Stimulated activated effector memory CD8-positive, alpha-beta T cell treated with anti-CD3 and anti-CD28 coated beads, Interleukin-12 subunit alpha, Interleukin-12 subunit beta, amount 100 ng/mL, for 72 hours (primary cell): ENCODE results near the gene ROR2.

ENCODE experiments used
- ATAC-seq: fragments of 150-1000 bp; cut with Tn5 transposase; 2 replicates; pipeline ENCODE4 v1.10.0; 2021
- DNase-seq, 2 donors: peaks; one replicate each; pipeline ENCODE4 v3.0.0; 2021 to 2022; ENCODE audit warnings: low spot score in 2 of 2
- H3K27ac Mint-ChIP-seq: one replicate; pipeline ENCODE4 v1.8.0; 2022; ENCODE audit warnings: mild to moderate bottlenecking, mixed read lengths
- H3K36me3 Mint-ChIP-seq: one replicate; pipeline ENCODE4 v1.8.0; 2022; ENCODE audit warnings: mild to moderate bottlenecking, mixed read lengths
- H3K4me1 Mint-ChIP-seq: one replicate; pipeline ENCODE4 v1.8.0; 2022; ENCODE audit warnings: mixed read lengths
- H3K4me3 Mint-ChIP-seq: one replicate; pipeline ENCODE4 v1.8.0; 2022; ENCODE audit warnings: mild to moderate bottlenecking, mixed read lengths
- H3K9me3 Mint-ChIP-seq: one replicate; pipeline ENCODE4 v1.8.0; 2022; ENCODE audit warnings: mixed read lengths

Gene ROR2

DNA sequence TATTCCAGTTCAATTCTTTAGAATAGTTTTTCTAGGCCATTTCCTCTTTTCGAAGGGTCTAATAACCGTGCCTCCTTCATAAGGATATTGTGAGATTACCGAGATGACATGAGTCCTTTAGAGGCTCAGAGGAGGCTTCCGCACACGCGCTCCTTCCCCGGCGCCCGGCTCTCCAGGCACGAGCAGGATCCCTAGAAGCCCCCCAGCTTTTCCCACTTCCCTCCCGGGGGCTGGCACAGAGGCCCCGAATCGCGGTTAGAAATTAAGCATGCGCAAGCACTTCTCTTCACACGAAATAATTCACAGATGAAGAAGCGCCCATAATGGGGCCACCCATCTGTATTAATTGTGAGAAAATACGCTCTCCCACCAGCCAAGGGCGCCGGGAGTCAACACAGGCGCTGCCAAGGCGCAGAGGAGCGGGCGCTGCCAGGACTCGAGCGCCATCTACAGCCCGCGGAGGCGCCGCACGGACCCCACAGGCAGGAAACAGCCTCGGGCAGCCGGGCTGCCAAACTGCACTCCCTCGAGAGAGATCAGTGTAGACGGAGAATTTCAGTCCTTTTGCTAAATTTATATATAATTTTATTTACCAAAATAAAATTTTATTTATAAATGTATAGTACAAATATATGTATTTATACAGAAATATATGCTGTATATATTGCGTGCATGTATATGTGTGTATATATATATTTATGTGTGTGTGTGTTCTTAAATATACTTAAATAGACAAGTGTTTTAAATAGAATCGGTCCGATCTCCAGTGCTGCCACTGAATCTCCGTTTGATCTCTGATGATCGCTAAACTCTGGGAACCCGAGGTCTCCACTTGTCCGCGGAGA is 268.3 kb downstream of the ROR2 start:
- Mint-ChIP-seq H3K4me1 (peaks cover 17% of the 10 kb centered on the region), H3K9me3 (no peaks in the 10 kb centered on the region), H3K4me3 (peak overlapping the region; percentile 55), H3K36me3 (no peaks in the 10 kb centered on the region), H3K27ac (no peak overlapping the region)
- peak; percentile 77 to 88 for DNase-seq
- peak; percentile 96 for ATAC-seq

DNA sequence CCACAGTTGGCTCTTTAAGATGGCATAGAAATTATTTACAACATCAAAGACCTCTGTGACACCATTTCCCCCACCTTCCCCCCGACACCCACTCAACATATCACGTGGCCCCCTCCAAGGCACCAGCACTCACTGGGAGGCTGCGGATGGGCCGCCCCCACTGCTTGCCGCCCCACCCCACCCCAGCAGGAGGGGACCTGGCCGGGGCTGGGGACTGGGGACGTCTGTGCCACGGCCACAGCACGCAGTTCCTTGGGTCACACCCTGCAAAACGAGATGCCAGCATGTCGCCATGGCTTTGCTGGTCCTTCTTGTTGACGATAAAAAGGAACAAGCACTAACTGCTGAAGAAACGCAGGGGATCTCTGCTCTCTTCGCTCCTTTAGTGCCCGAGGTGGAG is 269.0 kb downstream of the ROR2 start:
- DNase-seq (no peak), ATAC-seq (no peak)
- peaks cover 11% of the 10 kb centered on the region for H3K4me1 Mint-ChIP-seq
- no peaks in the 10 kb centered on the region for H3K9me3 Mint-ChIP-seq
- no peak overlapping the region for H3K27ac Mint-ChIP-seq
- no peaks in the 10 kb centered on the region for H3K36me3 Mint-ChIP-seq
- H3K4me3 Mint-ChIP-seq, result no peak overlapping the region

DNA sequence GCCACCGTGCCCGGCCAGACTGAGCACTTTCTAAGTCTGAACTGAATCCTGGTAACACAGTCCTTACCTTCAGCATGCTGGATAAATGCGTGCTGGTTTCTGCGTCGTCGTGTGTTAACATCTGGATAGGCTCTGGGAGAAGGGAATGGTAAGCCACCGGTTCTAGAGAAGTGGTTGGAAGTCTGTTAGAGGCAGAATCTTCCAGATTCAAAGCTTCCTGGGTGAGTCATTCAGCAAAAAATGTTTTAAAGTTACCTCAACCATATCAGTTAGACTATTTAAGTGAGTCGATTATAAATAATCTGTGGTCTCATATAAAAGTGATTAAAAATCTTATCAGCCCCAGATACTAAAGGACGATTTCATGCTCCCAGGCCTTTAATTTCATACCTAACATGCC is 269.9 kb downstream of the ROR2 start:
- H3K9me3 Mint-ChIP-seq, result no peaks in the 10 kb centered on the region
- DNase-seq (no peak), ATAC-seq (no peak)
- H3K4me1 Mint-ChIP-seq, result peaks cover 11% of the 10 kb centered on the region
- H3K27ac Mint-ChIP-seq, result no peak overlapping the region
- no peak overlapping the region for H3K4me3 Mint-ChIP-seq
- no peaks in the 10 kb centered on the region for H3K36me3 Mint-ChIP-seq

DNA sequence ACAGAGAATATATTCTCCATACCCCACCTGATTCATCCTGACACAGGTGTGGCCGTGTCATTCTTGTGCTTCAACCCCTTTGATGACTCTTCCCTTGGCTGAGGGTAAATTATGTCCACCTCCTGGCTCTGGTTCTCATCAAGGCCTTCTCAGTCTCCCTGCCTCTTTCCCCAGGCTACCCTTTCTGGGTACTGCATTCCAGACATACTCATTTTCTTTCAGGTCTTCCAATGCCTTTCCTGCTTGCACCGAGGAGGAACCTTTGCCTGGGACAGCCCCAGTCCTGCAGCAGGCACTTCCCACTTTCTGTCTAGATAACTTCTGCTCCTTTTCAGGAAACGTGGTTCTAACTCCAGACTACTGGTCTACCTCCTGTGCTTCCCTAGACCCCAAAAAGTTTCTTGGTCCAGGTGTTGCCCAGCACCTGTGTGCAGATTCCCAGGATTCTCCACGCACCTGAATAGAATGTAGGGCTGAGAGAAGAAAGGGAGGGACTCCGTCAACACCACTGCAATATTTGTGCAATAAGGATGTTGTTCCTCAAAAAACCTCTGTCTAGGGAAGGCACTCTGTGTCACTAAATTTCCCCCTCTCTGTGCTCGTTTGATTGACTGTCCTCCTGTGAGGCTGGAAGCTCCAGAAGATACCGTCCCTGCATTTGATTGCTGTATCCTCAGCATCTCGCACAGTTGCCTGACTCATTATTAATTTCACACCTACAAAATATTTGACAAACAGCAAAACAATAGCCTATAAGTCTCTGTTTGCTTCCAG is 271.0 kb downstream of the ROR2 start:
- H3K4me3 Mint-ChIP-seq, result no peak overlapping the region
- no peaks in the 10 kb centered on the region for H3K9me3 Mint-ChIP-seq
- H3K27ac Mint-ChIP-seq, result no peak overlapping the region
- ATAC-seq (no peak), DNase-seq (no peak)
- peaks cover 11% of the 10 kb centered on the region for H3K4me1 Mint-ChIP-seq
- no peaks in the 10 kb centered on the region for H3K36me3 Mint-ChIP-seq

DNA sequence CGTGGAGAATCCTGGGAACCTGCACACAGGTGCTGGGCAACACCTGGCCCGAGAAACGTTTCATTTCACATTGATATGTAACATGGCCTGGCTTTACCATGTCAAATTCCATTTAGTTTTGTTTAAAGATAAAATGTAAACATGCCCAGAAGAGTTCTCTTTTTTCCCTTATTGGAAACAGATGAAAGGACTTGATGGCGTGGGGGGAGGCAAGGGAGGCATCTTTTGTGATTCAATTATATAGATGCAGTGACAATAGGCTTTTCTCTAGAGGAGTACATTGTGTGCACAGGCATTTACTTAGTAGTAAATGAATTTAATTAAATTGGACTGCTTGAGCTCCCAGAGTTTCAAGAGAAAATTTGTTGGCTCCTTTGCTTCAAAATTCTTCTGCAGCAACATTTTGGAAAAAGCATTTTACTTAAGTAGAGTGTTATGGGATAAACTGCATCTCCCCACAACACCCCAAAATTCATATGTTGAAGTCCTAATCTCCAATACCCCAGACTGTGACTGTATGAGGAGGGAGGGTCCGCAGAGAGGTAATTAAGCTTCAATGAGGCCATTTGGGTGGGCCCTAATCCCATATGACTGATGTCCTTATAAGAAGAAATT is 272.1 kb downstream of the ROR2 start:
- no peak overlapping the region for H3K27ac Mint-ChIP-seq
- H3K4me3 Mint-ChIP-seq, result no peak overlapping the region
- DNase-seq, result no peak
- no peaks in the 10 kb centered on the region for H3K9me3 Mint-ChIP-seq
- H3K36me3 Mint-ChIP-seq, result no peaks in the 10 kb centered on the region
- ATAC-seq, result no peak
- H3K4me1 Mint-ChIP-seq, result peaks cover 10% of the 10 kb centered on the region

DNA sequence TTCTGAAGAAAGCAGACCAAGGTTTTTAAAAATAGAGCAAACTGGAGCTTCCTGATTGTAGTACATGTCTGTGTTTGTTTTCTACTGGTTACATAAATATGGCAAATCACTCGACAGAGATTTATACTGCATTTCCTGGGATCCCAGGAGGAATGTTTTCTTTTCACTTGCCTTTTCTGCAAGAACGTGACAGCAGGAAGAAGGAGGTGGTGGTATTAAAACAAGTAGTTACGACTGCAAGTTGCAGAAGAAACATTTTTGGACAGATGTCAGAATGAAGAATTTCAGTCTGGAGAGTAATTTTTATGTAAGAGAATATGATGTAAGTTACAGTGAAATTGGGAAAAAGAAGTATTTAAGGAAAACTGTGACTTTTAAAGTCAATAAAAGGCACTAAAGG is 272.7 kb downstream of the ROR2 start:
- no peak overlapping the region for H3K27ac Mint-ChIP-seq
- DNase-seq (no peak), ATAC-seq (no peak)
- no peak overlapping the region for H3K4me3 Mint-ChIP-seq
- no peaks in the 10 kb centered on the region for H3K9me3 Mint-ChIP-seq
- no peaks in the 10 kb centered on the region for H3K36me3 Mint-ChIP-seq
- H3K4me1 Mint-ChIP-seq, result peaks cover 5% of the 10 kb centered on the region

DNA sequence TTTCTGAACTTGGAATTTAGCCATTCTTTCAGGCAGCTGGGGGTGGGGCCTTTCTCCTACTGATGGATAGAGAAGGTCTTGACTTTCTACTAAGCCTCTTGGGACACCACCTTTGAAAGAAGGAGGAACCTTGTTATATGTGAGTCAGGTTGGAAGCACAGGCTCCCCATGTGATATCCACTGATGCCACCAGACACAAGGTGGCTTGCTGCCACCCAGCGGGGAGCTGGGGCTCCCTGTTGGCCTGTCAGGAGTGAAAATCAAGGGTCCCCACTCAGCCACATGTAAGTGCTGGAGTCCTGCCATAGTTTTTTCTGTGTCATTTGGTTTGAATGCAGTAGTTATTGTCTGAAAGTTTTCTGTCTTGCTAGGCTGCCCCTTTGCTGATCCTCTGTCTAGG is 274.0 kb downstream of the ROR2 start:
- Mint-ChIP-seq H3K36me3 (no peaks in the 10 kb centered on the region), H3K4me1 (no peaks in the 10 kb centered on the region), H3K4me3 (no peak overlapping the region), H3K9me3 (peaks cover 5% of the 10 kb centered on the region), H3K27ac (no peak overlapping the region)
- DNase-seq, result no peak
- no peak for ATAC-seq

DNA sequence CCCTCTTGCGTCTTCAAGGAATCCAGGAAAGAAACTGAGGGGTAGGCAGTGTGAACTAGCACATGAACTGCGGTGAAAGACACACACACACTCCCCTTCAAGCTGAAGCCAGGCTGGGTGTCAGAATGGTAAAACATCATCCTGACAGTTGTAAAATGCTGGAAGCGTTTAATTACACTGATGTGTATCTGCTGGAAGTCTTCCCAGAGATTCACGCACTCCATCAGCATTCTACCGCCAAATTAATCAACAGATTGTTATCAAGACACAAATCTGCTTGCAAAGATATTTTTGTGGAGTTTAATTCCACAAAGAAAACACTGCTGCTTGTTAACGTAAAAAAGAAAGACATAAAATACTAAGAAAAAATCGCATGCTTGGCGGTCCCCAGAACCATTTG is 285.4 kb downstream of the ROR2 start:
- Mint-ChIP-seq H3K9me3 (no peaks in the 10 kb centered on the region), H3K4me3 (no peak overlapping the region), H3K4me1 (no peaks in the 10 kb centered on the region), H3K27ac (no peak overlapping the region), H3K36me3 (no peaks in the 10 kb centered on the region)
- no peak for DNase-seq
- ATAC-seq, result no peak

DNA sequence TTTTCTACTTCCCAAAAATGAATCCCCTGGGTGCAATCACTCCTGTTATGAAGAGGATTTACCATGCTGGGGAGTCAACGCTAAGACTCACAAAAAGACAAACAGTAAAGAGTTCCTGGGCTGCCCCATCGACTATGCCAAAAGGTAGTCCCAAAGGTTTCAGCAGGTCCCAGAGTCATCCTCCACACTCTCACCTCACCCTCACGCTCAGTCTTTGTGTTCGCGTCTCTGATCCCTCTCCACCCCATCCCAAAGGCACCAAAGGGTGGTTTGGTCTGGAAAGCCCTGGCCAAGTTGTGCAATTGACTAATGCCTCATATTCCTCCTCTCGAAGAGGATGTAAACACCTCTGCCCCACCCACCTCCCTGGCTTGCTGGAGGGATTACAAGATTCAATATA is 286.2 kb downstream of the ROR2 start:
- H3K4me3 Mint-ChIP-seq, result no peak overlapping the region

DNA sequence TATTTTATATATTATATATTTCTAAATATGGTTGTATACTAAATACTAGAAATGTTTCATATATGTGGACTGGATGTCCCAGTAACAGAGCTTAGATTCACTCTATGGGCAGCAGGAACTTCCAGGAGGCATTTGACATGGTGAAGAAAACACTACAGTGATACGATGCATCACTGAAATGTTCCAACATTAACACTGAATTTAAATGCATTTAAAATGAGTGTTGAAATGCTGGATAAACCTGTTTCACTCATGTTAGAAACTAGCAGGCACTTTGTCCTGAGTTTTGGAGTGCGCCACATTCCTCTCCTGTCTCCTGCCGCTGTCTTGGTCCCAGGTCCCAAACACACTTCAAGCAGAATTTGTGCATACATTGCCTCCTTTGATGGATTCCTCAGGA is 288.6 kb downstream of the ROR2 start:
- no peak overlapping the region for H3K27ac Mint-ChIP-seq
- no peaks in the 10 kb centered on the region for H3K4me1 Mint-ChIP-seq
- no peaks in the 10 kb centered on the region for H3K9me3 Mint-ChIP-seq
- no peak for DNase-seq
- ATAC-seq, result no peak
- H3K36me3 Mint-ChIP-seq, result no peaks in the 10 kb centered on the region
- H3K4me3 Mint-ChIP-seq, result no peak overlapping the region

More for the DNA sequence above, 286.2 kb downstream of the ROR2 start:
- no peaks in the 10 kb centered on the region for H3K36me3 Mint-ChIP-seq
- ATAC-seq, result no peak
- H3K27ac Mint-ChIP-seq, result no peak overlapping the region
- DNase-seq, result no peak
- H3K4me1 Mint-ChIP-seq, result no peaks in the 10 kb centered on the region
- no peaks in the 10 kb centered on the region for H3K9me3 Mint-ChIP-seq

DNA sequence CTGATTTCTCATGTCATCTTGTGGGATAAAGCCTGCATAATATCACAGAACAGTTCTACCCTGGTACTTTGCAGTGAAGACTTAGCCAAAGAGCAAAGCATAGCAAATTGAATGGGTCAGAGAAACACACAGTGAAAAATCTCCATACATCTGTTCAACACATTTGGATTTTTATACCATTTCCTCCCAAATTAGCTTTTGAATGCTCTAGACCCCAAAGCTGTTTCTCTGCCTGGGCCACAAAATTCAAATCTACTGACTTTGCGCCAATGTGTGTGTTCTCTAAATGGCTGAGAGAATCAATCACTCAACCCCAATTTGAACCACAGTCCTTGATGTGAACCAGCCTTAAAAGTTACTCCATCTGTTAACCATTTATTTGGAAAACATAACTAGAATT is 289.5 kb downstream of the ROR2 start:
- Mint-ChIP-seq H3K9me3 (no peaks in the 10 kb centered on the region), H3K4me1 (no peaks in the 10 kb centered on the region), H3K27ac (no peak overlapping the region), H3K36me3 (no peaks in the 10 kb centered on the region), H3K4me3 (no peak overlapping the region)
- ATAC-seq, result no peak
- DNase-seq, result no peak

DNA sequence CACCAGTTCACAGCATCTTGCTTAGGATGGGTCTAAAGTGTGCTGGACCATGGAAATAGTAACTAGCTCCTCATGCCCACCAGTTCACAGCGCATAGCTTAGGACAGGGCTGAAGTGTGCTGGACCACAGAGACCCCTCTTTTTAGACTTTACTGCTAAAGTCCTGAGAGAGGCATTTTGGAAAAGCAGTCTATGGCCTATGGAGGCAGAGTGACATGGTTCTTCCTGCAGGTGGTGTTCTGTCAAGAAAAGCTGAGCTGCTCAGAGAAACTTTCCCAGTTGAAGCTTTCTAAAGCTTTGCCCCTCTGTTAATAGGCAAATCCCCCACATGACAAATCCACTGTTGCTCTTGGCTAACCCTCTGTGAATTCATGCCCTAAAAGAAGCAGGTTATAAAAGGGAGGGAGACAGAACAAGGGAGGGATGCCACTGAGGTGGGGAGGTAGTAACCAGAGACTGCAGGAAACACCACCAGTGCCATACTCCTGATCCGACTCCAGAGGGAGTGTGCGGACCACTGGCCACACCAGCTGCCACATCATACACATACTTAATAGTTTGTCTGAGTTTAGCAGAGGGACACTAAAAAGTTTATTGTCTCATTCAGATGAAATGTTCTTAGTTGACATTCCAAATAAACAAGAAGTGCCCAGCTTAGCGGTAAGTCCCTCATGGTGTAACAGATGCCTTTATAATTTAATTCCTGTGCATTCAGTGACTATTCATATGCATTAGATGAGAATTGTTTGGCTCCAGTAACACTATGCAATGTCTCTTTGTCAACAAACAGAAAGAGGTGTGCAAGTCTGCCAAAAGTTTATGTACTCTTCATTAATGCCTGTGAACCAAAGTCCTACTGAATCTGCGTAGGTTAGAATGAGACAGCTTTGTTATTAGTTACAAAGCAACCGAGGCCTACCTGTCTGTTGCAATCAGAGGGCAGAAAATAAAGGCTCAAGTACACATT is 290.2 kb downstream of the ROR2 start:
- Mint-ChIP-seq H3K27ac (no peak overlapping the region), H3K9me3 (no peaks in the 10 kb centered on the region), H3K36me3 (no peaks in the 10 kb centered on the region), H3K4me3 (no peak overlapping the region), H3K4me1 (no peaks in the 10 kb centered on the region)
- ATAC-seq, result peak; percentile 72
- DNase-seq, result no peak

DNA sequence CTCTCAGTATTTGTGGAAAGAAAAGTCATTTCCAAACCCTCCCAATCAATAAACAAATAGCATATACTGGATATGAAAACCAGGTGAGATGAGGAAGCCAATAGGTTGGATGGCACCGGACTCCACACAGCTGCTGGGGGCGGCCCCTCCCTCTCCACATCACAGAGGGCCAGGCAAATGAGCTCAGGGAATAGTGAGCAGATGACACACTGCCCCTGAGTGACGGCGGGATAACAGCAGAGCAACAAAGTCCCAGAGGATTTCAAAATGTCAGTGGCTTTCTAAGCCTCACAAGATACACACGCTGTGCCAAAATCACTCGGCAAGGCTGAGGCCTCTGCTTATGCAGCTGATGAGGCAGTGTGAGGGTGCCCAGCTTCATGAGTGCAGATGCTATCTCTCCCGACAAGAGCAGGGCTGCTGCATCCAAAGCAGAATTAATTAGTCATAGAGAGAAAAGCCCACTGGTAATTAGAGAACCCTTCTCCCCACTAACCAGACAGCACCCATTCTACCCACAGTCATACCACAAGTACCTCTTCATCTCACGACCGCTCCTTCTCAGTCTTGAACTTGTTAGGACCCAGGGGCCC is 291.4 kb downstream of the ROR2 start:
- Mint-ChIP-seq H3K4me3 (no peak overlapping the region), H3K36me3 (no peaks in the 10 kb centered on the region), H3K9me3 (no peaks in the 10 kb centered on the region), H3K4me1 (no peaks in the 10 kb centered on the region), H3K27ac (no peak overlapping the region)
- ATAC-seq, result no peak
- no peak for DNase-seq

DNA sequence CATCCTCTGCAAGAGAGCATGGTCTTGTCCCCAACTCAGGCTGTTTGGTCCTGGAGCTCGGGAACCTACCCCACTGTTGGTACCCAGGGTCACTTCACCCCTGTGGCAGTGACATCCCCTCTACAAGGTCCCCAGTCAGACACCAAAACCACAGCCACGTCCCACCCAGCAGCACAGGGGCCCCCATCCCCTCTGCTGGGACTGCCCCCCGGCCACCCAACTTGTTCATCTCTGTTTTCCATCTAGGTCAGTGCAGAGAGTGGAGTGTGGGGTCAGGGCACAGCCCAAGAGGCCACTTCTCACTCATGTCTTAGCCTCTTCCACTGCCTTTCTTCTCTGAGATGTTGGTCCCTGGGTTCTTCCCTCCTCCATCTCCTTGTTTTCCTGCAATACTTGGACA is 292.5 kb downstream of the ROR2 start:
- no peak overlapping the region for H3K4me3 Mint-ChIP-seq
- DNase-seq (no peak), ATAC-seq (no peak)
- no peaks in the 10 kb centered on the region for H3K36me3 Mint-ChIP-seq
- H3K4me1 Mint-ChIP-seq, result no peaks in the 10 kb centered on the region
- H3K27ac Mint-ChIP-seq, result no peak overlapping the region
- H3K9me3 Mint-ChIP-seq, result no peaks in the 10 kb centered on the region
